ENCODE data around the gene SELPLG.
"Not testable (repeated sequence)": the region's sequence is repeated elsewhere in the genome, so short reads cannot be mapped to it uniquely, and the experiment has no call there.

SELPLG gene

DNA sequence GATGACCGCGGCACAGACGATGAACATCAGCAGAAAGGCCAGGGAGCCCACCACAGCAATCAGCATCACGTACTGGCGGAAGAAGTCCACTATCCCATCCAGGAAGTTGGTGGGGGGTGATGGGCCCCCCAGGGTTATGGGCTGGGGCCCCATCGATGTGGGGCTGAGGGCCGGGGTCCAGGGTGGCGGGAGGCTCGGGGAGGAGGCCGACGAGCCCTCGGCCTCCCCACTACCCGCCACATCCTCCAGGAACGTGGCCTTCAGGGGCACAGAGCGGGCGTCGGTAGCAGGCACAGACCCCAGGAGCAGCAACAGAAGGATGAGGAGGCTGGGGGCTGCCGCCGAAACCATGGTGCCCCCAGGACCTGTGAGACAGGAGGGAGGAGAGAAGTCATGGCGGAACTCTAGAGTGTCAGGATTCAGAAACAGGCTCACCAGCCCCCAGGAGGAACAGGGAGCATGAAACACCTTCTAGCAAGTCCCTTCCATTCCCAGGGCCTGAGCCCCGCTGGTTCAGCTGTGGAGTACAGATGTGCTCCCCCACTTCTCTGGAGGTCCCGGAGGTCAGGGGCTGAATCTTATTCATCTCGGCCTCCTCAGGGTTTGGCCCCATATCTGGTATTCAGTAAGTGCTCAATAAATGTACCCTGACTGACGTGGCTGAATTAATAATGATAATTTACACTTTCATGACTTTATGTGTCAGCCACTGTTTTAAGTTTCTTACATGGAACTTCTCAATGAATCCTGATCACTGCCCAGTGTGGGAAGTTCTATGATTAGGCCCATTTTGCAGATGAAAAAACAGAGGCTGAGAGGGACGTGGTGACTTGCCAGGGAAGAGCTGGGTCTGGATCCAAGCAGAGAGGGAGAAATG is 41.4 kb downstream of the SELPLG start:
- DNase-seq (ENCODE audit: low read depth in 2 of 3, low spot score in 1 of 3): no peak

DNA sequence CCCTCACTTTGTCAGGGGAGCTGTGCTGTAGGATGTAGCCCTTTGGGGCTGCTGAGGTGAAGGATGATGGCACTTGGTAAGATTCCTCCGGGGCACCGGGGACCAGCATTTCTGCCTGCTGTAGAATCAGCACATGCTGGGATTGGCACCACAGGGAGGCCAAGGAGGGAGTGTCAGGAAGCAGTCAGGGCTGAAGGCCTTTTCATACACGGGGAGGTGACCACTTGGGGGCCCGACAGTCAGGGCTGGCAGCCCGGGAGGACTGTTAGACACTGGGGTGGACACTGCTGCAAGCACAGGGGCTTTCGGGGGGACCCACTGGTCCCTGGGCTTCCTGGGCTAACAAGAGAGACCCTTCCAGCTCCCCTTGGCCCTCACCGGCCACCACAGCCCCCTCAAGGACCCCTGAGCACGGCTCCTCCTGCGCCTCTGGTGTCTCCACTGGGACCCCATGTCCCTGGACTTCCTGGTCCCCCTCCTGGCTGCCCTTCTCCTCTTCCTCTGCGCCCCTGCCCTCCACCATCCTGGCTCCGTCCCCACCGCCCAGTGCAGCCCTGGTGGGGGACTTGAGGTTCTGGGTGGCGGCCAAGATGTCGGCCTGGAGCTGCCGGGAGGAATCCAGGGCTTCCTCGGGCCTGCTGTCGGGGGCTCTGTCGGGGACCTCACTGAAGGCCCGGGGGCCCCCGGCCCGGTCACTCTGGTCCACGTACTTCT is 42.3 kb downstream of the SELPLG start:
- no peak for DNase-seq (ENCODE audit: low read depth in 2 of 3, low spot score in 1 of 3)

DNA sequence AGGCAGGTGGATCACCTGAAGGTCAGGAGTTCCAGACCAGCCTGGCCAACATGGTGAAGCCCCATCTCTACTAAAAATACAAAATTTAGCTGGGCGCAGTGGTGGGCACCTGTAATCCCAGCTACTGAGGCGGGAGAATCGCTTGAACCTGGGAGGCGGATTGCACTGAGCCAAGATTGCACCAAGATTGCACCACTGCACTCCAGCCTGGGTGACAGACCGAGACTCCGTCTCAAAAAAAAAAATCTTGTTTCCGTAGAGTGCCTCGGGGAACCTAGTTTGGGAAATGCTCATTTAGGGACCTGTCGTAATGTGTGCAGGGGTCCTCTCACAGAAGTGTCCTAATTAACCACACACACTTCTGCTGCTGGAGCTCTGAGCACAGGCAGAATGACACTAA is 43.2 kb downstream of the SELPLG start:
- not testable (repeated sequence) for DNase-seq (ENCODE audit: low read depth in 2 of 3, low spot score in 1 of 3)

DNA sequence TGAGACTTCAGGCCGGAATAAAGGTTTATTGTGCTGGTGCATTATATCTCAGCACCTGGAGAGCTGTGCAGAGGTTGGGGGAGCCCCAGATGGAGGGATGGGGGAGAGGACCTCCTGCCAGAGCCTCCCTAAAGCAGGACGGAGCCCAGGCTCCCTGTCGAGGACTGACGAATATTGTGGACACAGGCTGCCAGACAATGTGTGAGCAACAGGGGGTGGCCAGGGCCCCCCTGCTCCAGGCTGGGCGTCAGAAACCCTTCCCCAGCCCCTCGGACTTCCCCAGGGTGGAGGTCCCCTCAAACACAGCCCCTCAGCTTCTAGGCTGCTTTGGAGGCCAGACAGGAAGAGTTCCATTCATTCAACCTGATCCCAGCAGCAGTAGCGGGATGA is 43.9 kb downstream of the SELPLG start:
- DNase-seq (ENCODE audit: low read depth in 2 of 3, low spot score in 1 of 3): no peak

DNA sequence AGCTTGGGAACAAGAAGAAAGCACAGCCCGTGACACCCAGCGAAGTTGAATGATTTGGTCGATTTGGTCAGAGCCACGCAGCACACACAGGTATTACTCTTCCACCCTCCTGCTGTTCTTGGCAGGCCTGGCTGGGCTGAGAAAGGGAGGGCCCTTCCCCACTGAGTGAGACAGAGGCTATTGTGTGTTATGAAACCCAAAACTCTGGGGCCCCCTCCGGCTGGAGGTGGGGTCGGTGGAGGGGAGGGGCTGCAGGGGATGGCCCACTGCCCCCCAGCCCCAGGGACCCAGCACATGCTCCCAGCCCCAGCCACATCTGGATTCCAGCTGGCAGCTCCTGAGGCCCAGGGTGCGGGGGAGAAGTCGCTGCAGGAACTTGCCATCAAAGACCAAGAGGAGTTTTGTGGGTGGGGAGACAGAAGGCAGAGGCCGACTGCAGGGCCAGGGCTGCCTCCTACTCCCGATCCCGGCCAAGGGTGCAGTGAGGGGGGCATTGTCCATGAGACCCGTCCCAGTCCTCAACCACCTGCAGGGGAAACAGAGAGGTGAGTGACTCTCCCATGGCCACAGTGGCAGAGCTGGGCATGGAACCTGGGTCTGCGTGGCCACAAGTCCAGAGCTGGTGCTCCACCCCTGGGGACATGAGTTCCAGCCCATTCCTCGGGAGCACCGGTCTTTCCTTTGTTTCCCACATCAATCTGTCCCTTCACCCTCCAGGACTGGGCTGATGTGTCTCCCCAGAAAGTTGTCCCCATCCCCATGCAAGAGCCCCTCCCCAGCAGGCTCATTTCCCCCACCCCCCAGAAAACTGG is 44.5 kb downstream of the SELPLG start:
- DNase-seq (ENCODE audit: low read depth in 2 of 3, low spot score in 1 of 3): no peak

GRCh38 chr12:108587826-108588225 is 45.9 kb downstream of the SELPLG start:
- no peak for DNase-seq (ENCODE audit: low read depth in 2 of 3, low spot score in 1 of 3)

DNA sequence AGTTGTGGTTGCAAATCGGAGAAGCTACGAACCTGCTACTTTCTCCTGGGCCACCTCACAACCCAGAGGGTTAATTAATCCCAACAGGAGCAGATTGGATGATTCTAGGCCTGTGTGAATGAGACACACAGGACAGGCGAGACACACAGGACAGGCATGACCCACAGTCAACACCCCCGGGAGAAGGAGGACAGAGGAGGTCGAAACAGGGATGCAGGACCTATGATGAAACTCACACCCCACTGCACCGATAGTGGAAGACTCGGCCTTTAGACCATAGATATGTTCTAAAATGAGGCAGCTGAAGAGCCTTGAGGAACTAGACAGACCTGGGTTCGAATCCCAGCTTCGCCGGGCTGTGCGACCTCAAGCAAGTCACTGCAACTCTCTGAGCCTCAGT is 47.4 kb downstream of the SELPLG start:
- no peak for DNase-seq (ENCODE audit: low read depth in 2 of 3, low spot score in 1 of 3)

GRCh38 chr12:108585864-108586263 is 47.8 kb downstream of the SELPLG start:
- no peak for DNase-seq (ENCODE audit: low read depth in 2 of 3, low spot score in 1 of 3)

GRCh38 chr12:108584456-108585065 is 49.1 kb downstream of the SELPLG start:
- DNase-seq (ENCODE audit: low read depth in 2 of 3, low spot score in 1 of 3): no peak

DNA sequence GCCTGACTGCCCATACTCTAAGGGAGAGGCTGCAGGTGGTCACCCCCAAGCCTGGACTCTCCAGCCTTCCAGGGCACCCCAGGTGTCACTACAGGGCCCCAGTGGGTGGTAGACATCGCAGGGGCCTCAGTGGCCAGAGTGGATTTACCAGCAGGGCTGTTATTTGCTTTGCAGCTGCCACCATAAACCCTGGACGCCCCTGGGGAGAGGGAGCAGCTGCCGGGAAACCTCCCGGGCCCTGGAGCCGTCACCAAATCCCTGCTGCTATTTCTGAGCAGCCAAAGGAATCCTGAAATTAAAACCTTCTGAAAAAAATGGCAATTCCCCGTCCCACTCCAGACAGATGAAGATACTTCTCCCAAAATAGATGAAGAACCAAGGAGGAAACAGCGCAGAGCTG is 49.7 kb downstream of the SELPLG start:
- DNase-seq (ENCODE audit: low read depth in 2 of 3, low spot score in 1 of 3): no peak

- DNase-seq (ENCODE audit: low read depth in 2 of 3, low spot score in 1 of 3): no peak
These were observed 50.5 kb downstream of the SELPLG start for GRCh38 chr12:108582978-108583770.

- DNase-seq (ENCODE audit: low read depth in 2 of 3, low spot score in 1 of 3): no peak
These were observed 51.2 kb downstream of the SELPLG start for GRCh38 chr12:108582509-108582908.

- DNase-seq (ENCODE audit: low read depth in 2 of 3, low spot score in 1 of 3): no peak
These were observed 52.1 kb downstream of the SELPLG start for GRCh38 chr12:108581311-108582227.

DNA sequence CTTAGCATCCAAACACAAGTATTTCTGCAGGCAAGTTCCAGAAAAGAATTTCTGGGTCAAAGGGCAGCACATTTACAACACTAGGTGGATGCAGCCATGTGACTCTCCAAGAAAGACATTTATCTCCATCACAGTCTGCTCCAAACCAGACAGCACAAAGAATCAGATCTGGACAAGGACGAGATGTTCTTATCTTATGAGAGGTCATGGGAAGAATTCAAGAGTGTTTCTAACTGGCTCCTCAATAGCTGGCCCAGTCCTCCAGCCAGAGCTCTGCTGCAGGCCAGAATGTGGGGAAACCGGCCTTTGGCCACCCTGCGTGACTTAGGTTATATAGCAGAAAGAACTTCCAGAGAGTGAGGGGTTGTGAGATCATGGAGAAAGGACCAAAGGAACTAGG is 53.2 kb downstream of the SELPLG start:
- DNase-seq (ENCODE audit: low read depth in 2 of 3, low spot score in 1 of 3): no peak

GRCh38 chr12:108578813-108579212 is 54.9 kb downstream of the SELPLG start:
- no peak for DNase-seq (ENCODE audit: low read depth in 2 of 3, low spot score in 1 of 3)

- no peak for DNase-seq (ENCODE audit: low read depth in 2 of 3, low spot score in 1 of 3)
These were observed 55.4 kb downstream of the SELPLG start for GRCh38 chr12:108578264-108578663.

DNA sequence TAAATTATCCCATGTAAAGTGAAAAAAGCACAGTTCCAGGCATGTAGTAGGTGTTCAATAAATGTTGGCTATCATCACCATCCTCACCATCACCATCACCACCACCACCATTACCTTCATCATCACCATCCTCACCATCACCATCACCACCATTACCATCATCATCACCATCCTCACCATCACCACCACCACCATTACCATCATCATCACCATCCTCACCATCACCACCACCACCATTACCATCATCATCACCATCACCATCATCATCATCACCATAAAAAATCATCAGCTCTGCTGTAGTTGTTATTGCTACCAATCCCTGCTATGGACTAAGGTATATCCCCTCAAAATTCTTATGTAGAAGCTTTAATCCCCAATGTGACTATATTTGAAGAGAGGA is 56.2 kb downstream of the SELPLG start:
- DNase-seq (ENCODE audit: low read depth in 2 of 3, low spot score in 1 of 3): no peak

GRCh38 chr12:108576660-108577234 is 56.9 kb downstream of the SELPLG start:
- DNase-seq (ENCODE audit: low read depth in 2 of 3, low spot score in 1 of 3): no peak

Measured in stimulated activated CD4-positive, alpha-beta T cell treated with anti-CD3 and anti-CD28 coated beads, Interleukin-12 subunit alpha, Interleukin-12 subunit beta, amount 100 ng/mL, for 48 hours (primary cell).